Stimulated activated CD4-positive, alpha-beta T cell treated with anti-CD3 and anti-CD28 coated beads, Interleukin-4, amount 100 ng/mL, for 4 hours (primary cell): ENCODE data around the gene DGKI.

ENCODE experiments used
- DNase-seq, 2 experiments: peaks; one replicate each; pipeline ENCODE4 v3.0.0-alpha.2; 2020

The DGKI gene

DNA sequence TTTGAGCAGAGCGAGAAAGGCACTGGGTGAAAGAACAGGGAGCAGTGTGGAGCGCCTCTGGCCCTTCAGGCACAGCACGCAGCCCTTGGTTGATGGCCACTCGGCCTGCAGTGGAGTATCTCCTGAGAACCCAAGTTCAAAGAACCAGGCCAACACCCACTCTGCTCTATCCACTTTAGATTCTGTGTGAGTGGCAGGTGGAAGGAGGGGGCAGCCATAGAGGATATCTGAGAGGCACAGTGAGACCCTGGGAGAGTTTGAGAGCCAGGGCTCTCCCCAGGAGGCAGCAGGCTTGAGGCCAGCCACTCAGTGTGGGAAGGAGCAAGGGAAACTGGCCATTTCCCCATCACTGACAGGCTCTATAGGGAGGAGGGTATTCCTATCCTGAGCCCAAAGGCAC lies 450.7 kb downstream of the DGKI start:
- no peak for DNase-seq

DNA sequence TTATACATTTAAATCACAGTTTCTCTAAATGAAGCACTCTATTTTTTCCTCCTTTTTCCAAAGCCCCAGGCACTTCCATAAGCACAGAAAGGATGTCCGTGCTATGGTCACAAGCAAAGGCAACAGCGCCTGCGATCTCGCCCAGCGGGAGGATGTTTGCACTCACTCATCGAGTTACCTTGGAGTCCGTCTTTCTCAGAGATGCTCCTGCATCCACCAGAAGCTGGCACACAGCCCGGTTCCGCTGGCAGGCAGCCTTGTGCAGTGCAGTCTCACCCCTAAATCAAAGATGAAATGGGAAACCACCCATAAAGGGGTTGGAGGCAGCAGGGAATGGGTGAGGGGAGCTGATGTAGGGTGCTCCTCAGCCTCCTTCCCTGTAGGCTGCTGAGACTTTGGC lies 451.4 kb downstream of the DGKI start:
- DNase-seq: no peak

DNA sequence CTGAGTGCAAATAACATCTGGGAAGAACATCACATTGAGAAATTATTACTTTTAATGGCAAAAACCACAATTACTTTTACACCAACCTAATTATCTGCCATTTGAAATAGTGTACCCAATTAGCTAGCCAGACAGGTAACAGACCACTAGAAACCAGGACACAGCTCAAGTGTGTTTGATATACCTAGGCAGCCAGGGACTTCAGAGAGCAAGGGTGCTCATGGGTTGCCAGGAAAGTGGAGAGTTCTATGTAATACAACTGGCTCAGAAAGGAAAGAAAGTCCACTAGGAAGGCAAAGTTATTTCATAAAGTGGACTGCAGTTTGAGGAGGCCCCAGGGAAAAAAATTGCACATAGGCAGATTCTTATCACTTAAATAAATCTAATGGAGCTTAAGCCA lies 453.2 kb downstream of the DGKI start:
- DNase-seq: no peak

DNA sequence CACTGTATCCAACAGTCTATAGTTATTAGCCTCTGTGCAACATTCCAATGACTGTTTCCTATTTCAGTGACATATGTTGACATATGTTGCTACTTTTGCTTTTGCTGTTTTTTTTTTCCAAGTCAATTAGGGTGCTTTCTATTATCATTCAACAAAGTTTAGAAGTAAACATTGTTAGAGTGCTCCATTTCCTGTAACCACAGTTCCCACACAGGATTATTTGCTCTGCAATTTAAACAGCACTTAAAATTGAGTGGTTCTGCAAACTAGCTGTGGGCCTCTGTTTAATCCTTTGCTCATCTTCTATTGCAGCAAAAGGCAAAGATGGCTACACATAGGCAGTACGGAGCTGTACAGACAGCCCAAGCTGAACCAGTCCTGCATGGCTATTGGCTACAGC lies 456.7 kb downstream of the DGKI start:
- DNase-seq: no peak

DNA sequence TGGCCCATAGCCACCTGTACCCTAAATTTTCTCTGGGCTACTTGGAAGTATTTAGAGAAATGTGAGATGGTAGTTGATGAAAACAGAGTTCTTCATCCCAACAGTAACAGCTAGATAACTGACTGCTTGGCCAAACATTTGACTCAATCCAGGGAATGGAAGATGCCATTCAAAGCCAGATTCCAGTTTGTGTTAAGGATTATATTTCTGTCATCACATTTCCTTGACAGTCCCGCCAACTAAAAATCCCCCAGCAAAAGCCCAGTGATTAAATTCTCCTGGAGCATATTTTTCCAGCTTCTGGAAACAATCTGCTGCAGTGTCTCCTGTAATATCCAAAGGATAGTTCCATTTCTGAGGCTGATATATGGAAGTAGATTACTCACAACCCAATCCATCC lies 457.9 kb downstream of the DGKI start:
- no peak for DNase-seq

DNA sequence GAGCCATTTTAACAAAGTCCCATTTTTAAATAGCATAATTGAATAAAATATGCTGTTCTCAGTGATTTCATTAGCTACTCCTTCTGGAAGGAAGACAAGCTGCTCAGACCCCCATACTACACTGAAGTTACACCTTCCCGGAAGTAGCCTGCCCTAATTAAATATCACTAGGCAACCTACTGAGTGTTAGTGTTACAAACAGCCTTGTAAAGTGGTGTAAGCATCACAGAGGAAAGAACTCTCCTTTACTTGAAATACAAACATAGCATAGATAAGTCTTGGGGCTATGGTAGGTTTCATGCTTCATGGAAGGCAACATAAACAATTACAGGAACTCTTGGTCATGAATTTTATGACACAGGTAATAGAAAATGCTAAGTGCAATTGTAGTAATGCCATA lies 459.8 kb downstream of the DGKI start:
- DNase-seq: no peak

DNA sequence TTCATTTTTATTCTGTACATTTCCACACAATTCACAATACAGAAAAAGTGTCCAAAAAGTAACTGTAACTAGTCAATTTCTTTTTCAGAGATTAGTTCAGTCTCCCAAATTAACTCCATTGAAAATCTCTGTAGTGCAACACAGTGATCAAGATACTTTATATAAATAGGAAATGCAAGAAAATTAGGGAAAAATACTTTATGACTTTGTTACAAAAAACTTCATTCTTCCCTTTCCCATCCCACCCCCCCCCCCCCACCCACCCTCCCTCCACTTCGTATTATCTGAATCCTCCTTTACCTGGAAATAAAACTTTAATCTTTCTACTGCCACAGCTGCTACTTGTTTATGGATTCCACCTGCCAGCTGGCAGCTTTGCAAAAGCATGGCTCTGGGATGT lies 465.7 kb downstream of the DGKI start:
- DNase-seq: no peak

DNA sequence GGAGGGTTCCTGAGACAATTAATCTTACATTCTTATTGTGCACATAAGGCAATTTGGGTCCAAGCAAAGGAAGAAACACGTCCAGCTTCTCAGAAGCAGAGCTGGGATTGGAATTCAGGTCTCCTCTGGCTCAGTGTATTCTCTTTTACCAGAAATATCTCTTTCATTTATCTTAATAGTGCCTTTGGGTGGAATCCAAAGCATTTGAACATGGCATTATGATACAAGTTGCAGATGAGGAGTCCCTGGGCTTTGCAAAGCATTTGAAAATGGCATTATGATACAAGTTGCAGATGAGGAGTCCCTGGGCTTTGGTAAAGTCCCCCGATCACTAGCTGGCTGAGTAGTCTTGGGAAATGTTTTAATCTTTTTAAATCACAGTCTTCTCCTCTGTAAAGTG lies 473.3 kb downstream of the DGKI start:
- no peak for DNase-seq

DNA sequence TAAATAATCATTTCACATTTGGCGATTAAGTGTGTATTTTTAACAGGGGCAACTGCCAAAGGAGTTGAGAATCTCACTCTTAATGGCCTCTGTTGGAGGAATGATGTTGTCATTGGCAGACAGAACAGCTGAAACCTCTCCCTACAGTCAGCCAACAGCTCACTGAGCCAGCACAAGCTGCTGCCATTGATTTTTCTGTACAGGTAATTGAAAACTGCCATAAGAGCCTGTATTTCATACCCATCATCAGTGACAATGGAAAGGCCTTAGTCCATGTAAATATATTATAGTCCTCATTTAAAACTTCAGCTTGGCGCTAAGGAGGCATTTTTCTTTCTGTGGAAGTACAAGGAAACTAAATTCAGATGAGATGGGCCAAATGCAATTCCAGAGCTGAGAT lies 475.2 kb downstream of the DGKI start:
- DNase-seq: no peak

DNA sequence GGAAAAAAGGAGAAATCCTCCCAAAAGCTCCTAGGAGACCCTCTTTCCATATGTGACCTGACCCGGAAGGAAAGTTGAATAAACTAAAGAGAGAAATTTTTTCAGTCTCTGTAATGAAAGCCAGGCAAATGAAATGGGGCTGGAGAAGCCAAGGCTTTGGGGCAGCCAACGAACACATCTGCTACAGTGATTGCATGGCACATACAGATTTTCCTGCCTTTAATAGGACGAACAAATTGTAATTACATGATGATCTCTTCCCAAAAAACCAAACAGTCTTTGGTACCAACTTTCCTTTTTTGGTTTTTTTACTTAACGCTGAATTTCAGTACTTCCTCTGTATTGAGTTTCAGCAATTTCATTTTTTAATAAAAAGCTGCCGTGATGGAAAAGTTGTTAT lies 479.8 kb downstream of the DGKI start:
- no peak for DNase-seq

DNA sequence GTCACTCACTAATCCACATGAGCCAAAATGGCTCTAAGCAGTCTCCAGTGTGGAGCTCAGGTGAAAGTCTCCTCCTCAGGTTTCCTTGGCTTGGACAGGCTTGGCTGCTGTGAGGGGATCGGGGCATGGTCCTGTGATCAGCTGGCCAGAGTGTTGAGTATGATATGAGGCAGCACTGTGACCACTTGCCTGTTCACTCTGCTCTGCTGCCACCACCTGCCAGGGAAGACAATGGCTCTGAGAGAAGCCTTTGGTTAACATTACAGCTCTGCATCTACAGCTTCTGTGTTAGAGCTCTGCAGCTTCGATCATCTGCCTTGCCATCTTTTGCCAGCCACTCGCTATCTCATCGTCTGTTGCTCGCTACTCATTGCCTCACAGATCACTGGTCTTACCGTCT lies 483.1 kb downstream of the DGKI start:
- no peak for DNase-seq

DNA sequence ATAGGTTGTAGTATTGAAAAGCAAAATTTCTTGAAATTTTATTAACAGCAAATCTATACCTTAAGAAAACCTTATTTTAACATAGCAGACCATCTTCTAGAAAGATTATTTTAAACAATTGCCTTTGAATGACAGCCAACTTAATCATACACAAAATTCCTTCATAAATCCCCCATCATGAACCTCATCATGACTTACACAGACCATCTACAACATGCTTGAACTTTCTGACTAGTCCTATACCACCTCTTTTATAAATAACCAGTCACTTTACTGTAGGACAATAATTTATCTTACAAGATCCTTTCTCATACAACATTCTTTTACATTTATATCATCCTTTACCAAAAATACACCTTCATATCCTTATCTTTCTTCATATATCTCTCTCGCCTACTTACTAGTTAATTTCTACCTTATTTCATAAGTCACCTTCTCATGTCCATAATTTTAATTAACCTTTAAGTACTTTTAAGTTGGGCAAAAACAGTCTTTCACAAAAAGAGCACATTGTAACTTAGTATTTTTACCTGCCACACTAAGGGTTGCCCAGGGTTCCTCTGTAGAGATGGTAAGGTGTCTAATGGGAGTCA lies 486.6 kb downstream of the DGKI start:
- DNase-seq: no peak

DNA sequence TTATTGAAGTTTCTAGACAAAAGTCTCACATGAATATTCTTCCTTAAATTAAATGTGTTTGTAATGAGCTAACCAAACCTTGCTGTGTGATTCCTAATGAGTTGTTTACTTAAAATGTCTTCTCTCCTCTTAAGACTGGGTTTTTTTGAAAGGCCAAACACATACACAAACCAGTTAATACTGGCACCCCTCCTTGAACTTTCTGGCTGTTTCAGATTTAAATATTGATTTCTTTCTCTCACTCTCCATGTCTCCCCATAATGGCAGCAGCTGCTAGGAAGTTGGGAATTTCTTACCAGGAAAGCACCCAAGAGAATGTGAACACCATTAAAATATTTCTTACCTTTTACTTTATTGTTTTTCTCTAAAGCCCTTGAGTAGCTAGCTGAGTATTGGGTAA lies 491.8 kb downstream of the DGKI start:
- DNase-seq: no peak

DNA sequence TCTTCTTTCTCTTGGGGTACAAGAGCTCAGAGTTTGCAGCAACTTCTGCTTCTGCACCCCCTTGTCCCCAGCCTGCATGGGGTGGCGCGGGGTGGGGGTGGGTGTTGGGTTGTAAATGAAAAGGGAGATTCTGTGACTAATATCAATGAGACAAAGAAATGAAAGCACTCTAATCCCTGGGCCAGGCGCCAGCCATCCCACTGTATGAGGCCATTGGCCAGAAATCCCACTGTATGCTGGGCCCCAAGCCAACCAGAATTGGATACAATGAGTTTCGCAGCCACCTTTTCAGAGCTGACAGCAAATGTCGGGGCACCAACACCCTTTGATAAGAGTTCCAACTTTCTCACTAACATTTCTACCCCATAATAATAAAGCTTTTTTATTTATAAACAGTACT lies 492.4 kb downstream of the DGKI start:
- DNase-seq: no peak

DNA sequence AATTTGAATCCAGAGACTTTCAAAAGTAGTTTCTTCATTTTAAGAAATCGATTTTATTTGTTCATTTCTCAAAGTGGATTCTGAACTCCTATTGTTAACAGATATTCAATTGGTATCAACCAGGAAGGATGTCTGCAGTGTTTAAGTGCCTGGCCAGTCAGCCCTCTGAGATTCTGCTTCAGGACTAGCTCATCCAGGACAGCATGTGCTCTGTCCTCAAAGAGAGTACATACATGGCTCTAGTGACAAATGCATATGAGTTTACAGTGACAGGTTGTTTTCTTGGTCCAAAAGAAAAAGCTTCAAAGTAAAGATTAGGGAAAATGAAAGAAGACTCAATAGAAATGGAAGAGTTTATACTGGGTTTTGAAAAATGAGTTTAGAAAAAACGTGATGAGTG lies 494.8 kb downstream of the DGKI start:
- DNase-seq: no peak

DNA sequence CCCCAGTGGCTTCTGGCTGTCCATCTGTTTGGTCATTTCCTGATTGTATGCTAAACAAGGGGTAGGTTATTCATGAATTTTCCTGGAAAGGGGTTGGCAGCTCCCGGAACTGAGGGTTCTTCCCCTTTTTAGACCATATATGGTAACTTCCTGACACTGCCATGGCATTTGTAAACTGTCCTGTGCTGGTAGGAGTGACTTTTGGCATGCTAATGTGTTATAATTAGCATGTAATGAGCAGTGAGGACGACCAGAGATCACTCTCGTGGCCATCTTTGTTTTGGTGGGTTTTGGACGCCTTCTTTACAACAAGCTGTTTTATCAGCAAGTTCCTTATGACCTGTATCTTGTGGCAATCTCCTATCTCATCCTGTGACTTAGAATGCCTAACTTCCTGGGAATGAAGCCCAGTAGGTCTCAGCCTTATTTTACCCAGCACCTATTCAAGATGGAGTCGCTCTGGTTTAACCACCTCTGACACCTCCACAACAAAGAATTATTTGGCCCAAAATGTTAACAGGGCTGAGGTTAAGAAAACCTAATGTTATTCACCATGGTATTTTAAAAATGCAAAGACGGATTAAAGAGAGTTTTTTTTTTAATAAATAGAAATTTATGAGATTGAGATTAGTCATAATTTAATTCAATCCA lies 500.9 kb downstream of the DGKI start:
- no peak for DNase-seq

DNA sequence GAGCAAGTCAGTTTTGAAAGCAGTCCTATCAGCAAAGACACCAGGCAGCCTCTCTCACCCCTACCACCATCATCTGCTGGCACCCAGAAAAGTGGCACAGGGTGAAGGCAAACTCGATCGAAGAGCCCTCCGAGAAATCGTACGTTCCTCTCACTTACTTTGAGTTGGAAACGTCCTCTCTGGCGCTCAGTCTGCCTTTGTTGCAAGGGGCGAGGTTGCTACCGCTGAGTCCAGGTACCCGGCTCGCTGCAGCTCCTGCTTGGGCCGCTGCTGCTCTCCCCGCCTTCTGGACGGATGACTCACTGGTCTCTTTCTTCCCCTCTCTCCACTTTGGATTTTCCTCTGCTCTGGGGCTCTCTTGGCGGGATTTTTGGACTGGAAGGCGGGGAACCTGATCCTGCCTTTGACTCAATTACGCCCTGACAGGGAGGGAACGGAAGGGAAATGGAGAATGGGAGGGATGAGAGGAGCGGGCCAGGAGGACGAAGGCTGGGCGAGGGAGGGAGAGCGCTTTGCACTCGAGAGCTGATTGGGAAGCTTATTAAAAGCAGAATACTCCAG lies 503.4 kb downstream of the DGKI start, which contains the start of gene PTN:
TSS of gene PTN (minus strand) at position 453 of the 561 bp plus-strand sequence. CDS start 88,760 bp downstream, outside the sequence.
- DNase-seq: no peak

DNA sequence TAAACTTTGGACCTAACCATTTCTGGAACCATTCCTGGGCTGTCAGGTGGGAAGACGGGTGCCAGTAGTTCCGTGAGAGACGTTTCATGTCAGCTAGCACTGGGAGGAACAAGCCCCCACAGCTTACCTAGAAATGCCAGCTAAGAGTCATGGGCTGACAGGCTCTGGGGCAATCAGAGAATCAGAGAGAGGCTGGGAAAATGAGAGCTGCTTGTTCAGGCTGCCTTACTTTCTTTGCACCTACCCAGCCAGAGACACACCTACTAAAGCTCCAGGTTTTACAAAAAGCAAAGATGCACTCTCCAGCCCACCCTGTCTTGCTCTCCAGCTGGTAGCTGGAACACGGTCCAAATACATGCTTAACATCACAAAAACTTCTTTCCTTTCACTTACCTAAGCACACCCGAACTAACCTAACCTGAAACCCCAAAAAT lies 503.9 kb downstream of the DGKI start:
- DNase-seq: no peak

DNA sequence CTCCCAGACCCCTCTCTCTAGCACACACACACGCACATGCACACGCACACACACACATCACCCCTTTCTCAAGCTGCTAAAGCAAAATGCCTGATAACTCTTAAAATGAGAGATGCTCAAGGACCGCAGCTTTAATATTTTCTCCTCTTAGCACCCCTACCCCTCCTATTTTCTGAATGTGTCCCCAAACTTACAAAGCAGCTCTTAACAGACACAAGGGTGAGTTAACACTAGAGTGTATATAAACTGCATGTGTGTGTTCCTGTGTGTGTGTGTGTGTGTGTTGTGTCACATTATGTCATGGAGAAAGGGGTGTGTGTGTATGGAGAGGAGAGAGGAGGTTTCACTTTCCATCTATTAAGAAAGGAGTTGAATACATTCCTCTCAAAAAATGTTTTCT lies 504.5 kb downstream of the DGKI start:
- DNase-seq: no peak

DNA sequence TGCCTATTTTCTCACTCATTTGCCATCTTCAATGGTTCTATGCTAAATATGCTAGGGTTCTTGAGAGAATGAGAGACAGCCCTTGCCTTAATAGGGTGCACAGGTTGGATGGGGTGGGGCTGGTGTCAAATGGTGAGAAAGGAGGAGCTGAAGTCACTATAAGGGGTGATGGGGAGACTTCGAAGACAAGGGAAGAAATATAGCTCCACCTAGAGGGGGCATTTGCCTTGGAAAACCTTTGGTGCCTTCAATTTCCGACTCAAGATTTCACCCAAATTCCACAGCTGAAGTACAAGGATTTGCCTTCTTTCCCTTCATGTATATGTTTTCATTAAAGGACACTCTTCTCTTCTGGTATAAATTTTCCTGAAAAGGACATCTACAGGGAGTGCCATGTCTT lies 508.9 kb downstream of the DGKI start:
- no peak for DNase-seq

DNA sequence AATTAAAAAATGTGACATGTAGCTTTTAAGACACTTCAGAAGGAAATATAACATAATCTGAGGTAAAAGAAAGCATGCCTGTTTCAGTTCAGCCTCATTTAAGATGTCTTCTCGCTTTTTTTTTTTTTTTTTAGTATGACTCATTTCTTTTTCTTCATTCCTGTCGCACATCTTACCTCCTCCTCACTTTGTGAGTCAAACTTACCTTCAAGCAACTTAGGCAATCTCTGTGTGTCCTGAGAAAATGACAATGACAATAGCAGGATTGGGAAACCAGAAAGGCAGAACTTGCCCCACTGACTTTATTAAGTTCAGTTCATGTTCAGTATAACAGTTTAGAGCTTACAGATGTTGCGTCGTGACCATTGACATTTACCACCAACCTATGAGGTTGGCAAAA lies 511.0 kb downstream of the DGKI start:
- no peak for DNase-seq

DNA sequence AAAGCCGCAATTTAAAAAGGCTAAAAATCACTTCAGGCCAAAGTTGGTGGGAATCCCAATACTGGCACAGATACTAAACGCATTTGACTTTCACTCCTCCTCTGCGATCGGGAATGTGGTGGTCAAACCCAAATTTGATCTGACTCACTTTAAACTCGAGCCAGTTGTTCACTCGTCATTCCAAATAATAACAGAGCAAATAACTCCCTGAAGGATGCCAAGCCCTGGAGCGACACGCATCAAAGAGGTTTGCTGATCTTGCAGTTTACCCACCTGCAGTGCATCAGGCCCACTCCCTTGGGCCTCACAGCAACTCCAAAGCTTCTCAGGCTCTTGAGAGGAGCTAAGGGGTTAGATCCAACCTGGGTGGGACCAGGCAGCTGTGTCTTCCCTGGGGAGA lies 515.4 kb downstream of the DGKI start:
- no peak for DNase-seq
